GM20431 (cell line): Measurements from ENCODE around the gene HUS1B.

Source experiments
- in situ Hi-C: fragments of 300-500 bp; cut with MseI, MboI; formaldehyde crosslinking; loops from one replicate; pipeline ENCODE4 v1.15.0; 2020; ENCODE audit warnings: low sequenced_read_pairs; ENCODE audit not compliant: unreplicated experiment

HUS1B gene

GRCh38 chr6:628766-629165 is 28.1 kb downstream of the HUS1B start:
- in situ Hi-C loops = no loop called here

GRCh38 chr6:626236-626635 is 30.7 kb downstream of the HUS1B start:
- in situ Hi-C loops = no loop called here

- in situ Hi-C loops = no loop called here
Observed at GRCh38 chr6:624979-625378, 31.9 kb downstream of the HUS1B start.

GRCh38 chr6:622462-622861 is 34.4 kb downstream of the HUS1B start:
- in situ Hi-C loops = no loop called here

GRCh38 chr6:621931-622330 is 35.0 kb downstream of the HUS1B start:
- in situ Hi-C loops = no loop called here

- in situ Hi-C loops = no loop called here
Observed at GRCh38 chr6:620950-621349, 36.0 kb downstream of the HUS1B start.

- in situ Hi-C loops = no loop called here
Observed at GRCh38 chr6:620166-620565, 36.7 kb downstream of the HUS1B start.

GRCh38 chr6:617456-618100 is 39.3 kb downstream of the HUS1B start:
- in situ Hi-C loops = no loop called here

- in situ Hi-C loops = no loop called here
Observed at GRCh38 chr6:613981-614380, 42.9 kb downstream of the HUS1B start.

- in situ Hi-C loops = no loop called here
Observed at GRCh38 chr6:611928-612327, 45.0 kb downstream of the HUS1B start.

- in situ Hi-C loops = no loop called here
Observed at GRCh38 chr6:610882-611281, 46.0 kb downstream of the HUS1B start.

GRCh38 chr6:609905-610304 is 47.0 kb downstream of the HUS1B start:
- in situ Hi-C loops = no loop called here

- in situ Hi-C loops = no loop called here
Observed at GRCh38 chr6:606829-607379, 50.0 kb downstream of the HUS1B start.
